Neural progenitor cell (in vitro differentiated cells): ENCODE results near the gene ZNF514. TPM values are rescaled to one million over a fixed set of nuclear protein-coding genes. Genes with fewer than 3 reads are reported as not detected.

ENCODE experiments used
- DNase-seq: peaks from one replicate; pipeline ENCODE4 v3.0.0-alpha.2; 2016; ENCODE audit warnings: low spot score
- H2AFZ ChIP-seq: fragments of 200-600 bp; sonication (generic); replicated peaks from 2 replicates; pipeline ENCODE4 v1.6.1; 2016; ENCODE audit warnings: antibody characterized with exemption
- H3F3A ChIP-seq: fragments of 200-600 bp; sonication (generic); 2 replicates; pipeline ENCODE4 v1.6.1; 2016; ENCODE audit warnings: antibody characterized with exemption, low read depth
- H3K27ac ChIP-seq: fragments of 200-600 bp; sonication (generic); 2 replicates; pipeline ENCODE4 v1.5.1; 2016; ENCODE audit warnings: mild to moderate bottlenecking
- H3K27me3 ChIP-seq: fragments of 200-600 bp; sonication (generic); 2 replicates; pipeline ENCODE4 v1.6.1; 2016; ENCODE audit warnings: mild to moderate bottlenecking, moderate library complexity
- H3K36me3 ChIP-seq: fragments of 200-600 bp; sonication (generic); 2 replicates; pipeline ENCODE4 v1.5.1; 2016
- H3K4me1 ChIP-seq: fragments of 200-600 bp; sonication (generic); 2 replicates; pipeline ENCODE4 v1.6.1; 2016; ENCODE audit warnings: mixed run types
- H3K4me2 ChIP-seq: fragments of 200-600 bp; sonication (generic); 2 replicates; pipeline ENCODE4 v1.6.1; 2016
- H3K4me3 ChIP-seq: fragments of 200-600 bp; sonication (generic); 2 replicates; pipeline ENCODE4 v1.5.1; 2016
- H3K79me2 ChIP-seq: fragments of 200-600 bp; sonication (generic); 2 replicates; pipeline ENCODE4 v1.6.1; 2016; ENCODE audit warnings: low read depth
- H3K9ac ChIP-seq: fragments of 200-600 bp; sonication (generic); 2 replicates; pipeline ENCODE4 v1.6.1; 2016
- H3K9me3 ChIP-seq: fragments of 200-600 bp; sonication (generic); 2 replicates; pipeline ENCODE4 v1.5.1; 2016; ENCODE audit warnings: low read depth
- H4K20me1 ChIP-seq: fragments of 200-600 bp; sonication (generic); 2 replicates; pipeline ENCODE4 v1.6.1; 2016; ENCODE audit warnings: low read depth
- H3K27ac Mint-ChIP-seq: 3 replicates; pipeline ENCODE4 v1.8.0; 2021; ENCODE audit warnings: mixed read lengths
- H3K27me3 Mint-ChIP-seq: 2 replicates; pipeline ENCODE4 v1.8.0; 2022; ENCODE audit warnings: low read depth, mild to moderate bottlenecking, inconsistent platforms, moderate library complexity, mixed read lengths; ENCODE audit not compliant: insufficient read depth
- H3K36me3 Mint-ChIP-seq: 3 replicates; pipeline ENCODE4 v1.8.0; 2021; ENCODE audit warnings: mixed read lengths
- H3K4me1 Mint-ChIP-seq: 3 replicates; pipeline ENCODE4 v1.8.0; 2021; ENCODE audit warnings: mixed read lengths
- H3K4me3 Mint-ChIP-seq: 3 replicates; pipeline ENCODE4 v1.8.0; 2021; ENCODE audit warnings: mild to moderate bottlenecking, moderate library complexity, mixed read lengths
- H3K9me3 Mint-ChIP-seq: 3 replicates; pipeline ENCODE4 v1.8.0; 2020; ENCODE audit warnings: mixed read lengths
- EZH2 ChIP-seq: fragments of 200-600 bp; sonication (generic); IDR thresholded peaks from 2 replicates; pipeline ENCODE4 v1.6.1; 2017; ENCODE audit warnings: antibody characterized with exemption, mild to moderate bottlenecking, moderate library complexity
- EZH2phosphoT487 ChIP-seq: fragments of 200-600 bp; sonication (generic); IDR thresholded peaks from 2 replicates; pipeline ENCODE4 v1.6.1; 2017; ENCODE audit warnings: antibody characterized with exemption
- total RNA-seq: library from RNA; depleted of rRNA; stranded (reverse); fragments of >200 nt; gene quantifications from 2 replicates; pipeline ENCODE4 v1.2.3, GENCODE V29; 2015; ENCODE audit warnings: low replicate concordance
- TF ChIP-seq, protein P1 (sequence below): fragments of 200-600 bp; sonication (generic); IDR thresholded peaks from 2 replicates; pipeline ENCODE4 v1.5.1; 2017; ENCODE audit warnings: antibody characterized with exemption, mild to moderate bottlenecking

ZNF514 gene
- total RNA-seq: 24.0 and 28.7 TPM in 2 replicates

DNA sequence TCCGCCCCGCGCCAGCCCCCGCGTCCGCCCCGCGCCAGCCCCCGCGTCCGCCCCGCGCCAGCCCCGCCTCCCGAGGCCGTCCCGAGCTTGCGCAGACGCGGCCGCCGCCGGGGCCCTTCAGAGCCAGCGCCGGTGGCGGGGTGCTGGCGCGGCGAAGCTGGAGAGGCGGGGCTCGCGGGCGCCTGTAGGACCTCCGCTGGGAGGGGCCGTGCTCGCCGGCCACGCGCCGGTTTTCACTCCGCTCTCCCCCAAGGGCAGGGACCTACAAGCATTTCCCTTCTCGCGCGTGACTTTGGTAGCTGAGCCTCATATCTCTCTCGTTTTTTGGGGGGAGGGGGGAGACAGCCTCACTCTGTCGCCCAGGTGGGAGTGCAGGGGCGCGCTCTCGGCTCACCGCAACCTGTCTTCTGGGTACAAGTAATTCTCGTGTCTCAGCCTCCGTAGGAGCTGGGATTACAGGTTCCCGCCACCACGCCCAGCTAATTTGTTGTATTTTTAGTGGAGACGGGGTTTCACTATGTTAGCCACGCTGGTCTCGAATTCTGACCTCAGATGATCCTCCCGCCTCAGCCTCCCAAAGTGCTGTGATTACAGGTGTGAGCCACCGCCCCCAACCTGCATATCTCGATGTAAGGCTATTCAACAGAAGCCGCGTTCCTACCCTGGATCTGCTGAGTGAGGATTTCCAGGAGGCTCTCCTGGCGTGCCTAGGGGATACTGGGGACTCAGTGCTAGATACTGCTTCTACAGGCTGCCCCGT is at the start of gene ZNF514:
ZNF514 (minus strand) TSS at position 159 of the 760 bp plus-strand sequence. CDS start 6,595 bp downstream, outside the sequence.
- peaks cover 25% of the 10 kb centered on the region for H3K36me3 Mint-ChIP-seq
- Histone ChIP-seq H3K79me2 (peaks cover 15% of the 10 kb centered on the region), H3F3A (peaks cover 9% of the 10 kb centered on the region), H3K4me1 (peaks cover 7% of the 10 kb centered on the region), H3K9ac (no peak within 1 kb of the TSS), H3K9me3 (no peaks in the 10 kb centered on the region), H3K36me3 (peaks cover 11% of the 10 kb centered on the region), H3K27ac (no peak within 1 kb of the TSS), H3K4me3 (peak within 1 kb of the TSS; percentile 71), H3K4me2 (peak within 1 kb of the TSS; percentile 94), H2AFZ (peak within 1 kb of the TSS; percentile 98), H3K27me3 (peaks cover 16% of the 10 kb centered on the region), H4K20me1 (no peaks in the 10 kb centered on the region)
- peaks cover 9% of the 10 kb centered on the region for H3K27me3 Mint-ChIP-seq
- H3K4me3 Mint-ChIP-seq: peak within 1 kb of the TSS; percentile 93
- TF ChIP-seq EZH2phosphoT487 (no peak), EZH2 (no peak)
- TF ChIP-seq, protein P1, sequence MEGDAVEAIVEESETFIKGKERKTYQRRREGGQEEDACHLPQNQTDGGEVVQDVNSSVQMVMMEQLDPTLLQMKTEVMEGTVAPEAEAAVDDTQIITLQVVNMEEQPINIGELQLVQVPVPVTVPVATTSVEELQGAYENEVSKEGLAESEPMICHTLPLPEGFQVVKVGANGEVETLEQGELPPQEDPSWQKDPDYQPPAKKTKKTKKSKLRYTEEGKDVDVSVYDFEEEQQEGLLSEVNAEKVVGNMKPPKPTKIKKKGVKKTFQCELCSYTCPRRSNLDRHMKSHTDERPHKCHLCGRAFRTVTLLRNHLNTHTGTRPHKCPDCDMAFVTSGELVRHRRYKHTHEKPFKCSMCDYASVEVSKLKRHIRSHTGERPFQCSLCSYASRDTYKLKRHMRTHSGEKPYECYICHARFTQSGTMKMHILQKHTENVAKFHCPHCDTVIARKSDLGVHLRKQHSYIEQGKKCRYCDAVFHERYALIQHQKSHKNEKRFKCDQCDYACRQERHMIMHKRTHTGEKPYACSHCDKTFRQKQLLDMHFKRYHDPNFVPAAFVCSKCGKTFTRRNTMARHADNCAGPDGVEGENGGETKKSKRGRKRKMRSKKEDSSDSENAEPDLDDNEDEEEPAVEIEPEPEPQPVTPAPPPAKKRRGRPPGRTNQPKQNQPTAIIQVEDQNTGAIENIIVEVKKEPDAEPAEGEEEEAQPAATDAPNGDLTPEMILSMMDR: no peak
- H3K9me3 Mint-ChIP-seq: peaks cover 22% of the 10 kb centered on the region
- H3K4me1 Mint-ChIP-seq: peaks cover 16% of the 10 kb centered on the region
- H3K27ac Mint-ChIP-seq: no peak within 1 kb of the TSS
- DNase-seq: peak; percentile 92

DNA sequence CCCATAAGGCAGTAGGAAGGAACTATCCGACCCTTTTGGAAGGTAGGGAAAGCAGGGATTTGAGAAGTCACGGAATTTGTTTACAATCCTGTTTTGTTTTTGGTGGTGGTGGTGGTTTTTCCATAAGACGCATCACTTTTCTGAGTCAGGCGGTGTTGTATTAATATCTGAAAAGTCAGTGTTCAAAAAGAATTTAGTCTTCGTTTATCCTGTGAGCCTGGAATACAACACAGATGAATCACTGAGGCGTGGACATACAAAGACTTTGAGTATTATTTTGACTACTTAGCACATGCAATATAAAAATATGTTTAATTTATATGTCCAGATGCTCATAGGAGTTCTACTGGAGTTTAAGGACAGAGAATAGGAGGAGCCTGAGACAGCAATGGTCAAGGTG is 48.5 kb upstream of the ZNF514 start:
- peaks cover 7% of the 10 kb centered on the region for H3K27me3 Mint-ChIP-seq
- H3K9me3 ChIP-seq: peaks cover 27% of the 10 kb centered on the region
- H3K4me3 ChIP-seq: peak overlapping the region; percentile 68
- H4K20me1 ChIP-seq: no peaks in the 10 kb centered on the region
- no peak overlapping the region for H3K27ac ChIP-seq
- H3K9me3 Mint-ChIP-seq: peaks cover 54% of the 10 kb centered on the region
- TF ChIP-seq EZH2phosphoT487: no peak
- TF ChIP-seq EZH2: no peak
- TF ChIP-seq, protein P1: no peak
- H3K4me3 Mint-ChIP-seq: peak overlapping the region; percentile 92
- peaks cover 5% of the 10 kb centered on the region for H3K4me1 ChIP-seq
- no peak overlapping the region for H3K9ac ChIP-seq
- no peak for DNase-seq
- peaks cover 49% of the 10 kb centered on the region for H3K36me3 Mint-ChIP-seq
- H3F3A ChIP-seq: peaks cover 10% of the 10 kb centered on the region
- peaks cover 17% of the 10 kb centered on the region for H3K79me2 ChIP-seq
- H3K36me3 ChIP-seq: peaks cover 34% of the 10 kb centered on the region
- H3K4me2 ChIP-seq: peak overlapping the region; percentile 92
- peak overlapping the region; percentile 92 for H2AFZ ChIP-seq
- peaks cover 14% of the 10 kb centered on the region for H3K27me3 ChIP-seq
- H3K27ac Mint-ChIP-seq: peak overlapping the region; percentile 21
- H3K4me1 Mint-ChIP-seq: peaks cover 13% of the 10 kb centered on the region

DNA sequence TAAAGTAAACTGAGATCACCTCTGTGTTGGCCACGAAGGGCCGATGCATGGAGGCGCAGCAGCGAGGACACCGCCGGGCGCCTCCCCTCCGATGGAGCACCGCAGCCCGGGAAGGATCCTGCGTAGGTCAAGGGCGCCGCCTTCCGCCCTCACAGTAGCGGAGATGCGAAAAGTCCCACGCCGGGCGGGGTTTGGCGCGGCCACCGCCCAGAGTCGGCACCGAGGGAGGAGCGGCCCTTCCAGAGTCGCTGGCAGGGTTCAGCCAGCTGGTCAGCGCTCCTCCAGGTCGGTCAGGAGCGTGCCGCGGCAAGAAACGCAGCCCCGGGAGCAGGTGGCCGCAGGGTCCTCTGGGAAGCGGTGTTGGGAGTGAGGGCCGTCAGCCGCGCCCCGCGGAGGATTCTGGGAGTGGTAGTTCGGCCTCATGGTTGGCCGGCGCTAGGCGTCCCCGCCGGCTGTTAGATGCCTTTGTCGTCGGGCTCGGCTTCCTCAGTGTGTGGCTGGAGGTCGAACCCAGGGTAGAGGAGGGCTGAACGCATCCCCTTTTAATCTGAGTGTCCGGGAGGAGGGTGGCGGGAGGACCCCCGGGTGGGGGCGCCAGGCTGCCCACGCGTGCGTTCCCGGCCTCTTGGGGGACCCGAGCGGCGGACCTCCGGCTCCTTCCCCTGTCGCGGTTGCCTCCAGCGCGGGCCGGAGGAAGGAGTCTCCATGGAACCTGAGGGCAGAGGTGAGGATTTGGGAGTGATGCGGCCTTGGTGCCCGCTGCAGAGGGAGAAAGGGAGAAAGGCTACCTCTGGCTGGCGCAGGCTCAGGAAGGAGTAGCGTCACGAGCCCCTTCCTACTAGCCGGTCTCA is 47.7 kb upstream of the ZNF514 start, which contains the start of gene ZNF892:
ZNF892 (plus strand) TSS at position 411 of the 851 bp plus-strand sequence; CDS start at position 706, 295 bp downstream.
- Mint-ChIP-seq H3K36me3 (peaks cover 42% of the 10 kb centered on the region), H3K27ac (peak within 1 kb of the TSS; percentile 46), H3K4me3 (peak within 1 kb of the TSS; percentile 92), H3K27me3 (peaks cover 7% of the 10 kb centered on the region), H3K9me3 (peaks cover 48% of the 10 kb centered on the region), H3K4me1 (peaks cover 13% of the 10 kb centered on the region)
- peaks cover 14% of the 10 kb centered on the region for H3K27me3 ChIP-seq
- no peak within 1 kb of the TSS for H3K27ac ChIP-seq
- peaks cover 5% of the 10 kb centered on the region for H3K4me1 ChIP-seq
- peak within 1 kb of the TSS; percentile 95 for H2AFZ ChIP-seq
- H3K9ac ChIP-seq: no peak within 1 kb of the TSS
- DNase-seq: peak; percentile 96
- H4K20me1 ChIP-seq: no peaks in the 10 kb centered on the region
- peaks cover 17% of the 10 kb centered on the region for H3K79me2 ChIP-seq
- peaks cover 20% of the 10 kb centered on the region for H3K9me3 ChIP-seq
- peak within 1 kb of the TSS; percentile 92 for H3K4me2 ChIP-seq
- H3F3A ChIP-seq: peaks cover 10% of the 10 kb centered on the region
- peak within 1 kb of the TSS; percentile 68 for H3K4me3 ChIP-seq
- TF ChIP-seq EZH2phosphoT487: no peak
- TF ChIP-seq, protein P1: peak; percentile 23
- peaks cover 27% of the 10 kb centered on the region for H3K36me3 ChIP-seq
